AG20443 (cell line): ENCODE data around the gene DHX57.
"Not testable (repeated sequence)": the region's sequence is repeated elsewhere in the genome, so short reads cannot be mapped to it uniquely, and the experiment has no call there.

Source experiments
- DNase-seq: peaks from one replicate; pipeline ENCODE4 v3.0.0; 2012; ENCODE audit warnings: low spot score, mixed read lengths

The DHX57 gene

DNA sequence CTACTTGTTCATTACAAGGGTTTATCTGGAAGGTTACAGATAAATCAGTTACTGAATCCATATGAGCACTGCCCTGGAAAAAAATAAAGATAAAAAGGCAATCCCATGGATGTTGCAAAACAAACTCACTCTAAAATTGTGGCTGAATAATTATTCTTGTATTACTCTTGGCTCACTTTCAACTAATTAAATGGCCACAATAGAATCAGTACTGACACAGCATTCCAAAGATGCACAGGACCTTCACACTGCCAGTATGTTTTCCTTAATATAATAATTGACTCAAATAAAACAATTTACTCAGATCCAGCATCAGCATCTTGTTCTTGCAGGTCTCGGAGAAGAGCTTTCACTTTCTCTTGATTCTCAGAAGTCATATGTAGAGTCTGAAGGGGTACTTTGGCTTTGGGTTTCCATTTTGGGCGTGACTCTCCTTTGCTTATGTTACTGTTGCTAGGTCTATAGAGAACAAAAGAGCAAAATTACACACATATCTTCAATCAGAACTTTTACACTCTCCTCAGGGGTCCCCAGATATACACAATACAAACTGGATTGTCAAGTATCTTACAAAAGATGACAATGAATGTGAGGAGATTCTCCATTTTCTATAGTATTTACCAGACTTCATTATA, 12.6 kb downstream of the DHX57 start:
- no peak for DNase-seq

DNA sequence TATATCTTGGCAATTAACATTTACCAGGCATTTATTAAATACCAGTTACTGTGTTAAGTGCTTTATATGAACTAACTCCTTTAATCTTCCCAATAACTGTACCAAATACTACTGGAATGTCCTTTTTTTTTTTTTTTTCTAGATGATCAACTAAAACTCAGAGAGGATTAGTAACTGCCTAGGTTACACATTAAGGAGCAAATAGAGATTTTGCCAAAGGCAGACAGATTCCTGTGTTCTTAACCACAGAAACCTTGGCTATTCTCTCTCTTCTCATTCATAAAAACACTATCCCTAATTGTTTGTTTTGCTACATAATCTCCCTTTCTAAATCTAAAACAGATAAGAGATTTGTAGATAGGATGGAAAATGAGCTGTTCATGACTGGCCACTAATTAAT, 13.3 kb downstream of the DHX57 start:
- DNase-seq = no peak

DNA sequence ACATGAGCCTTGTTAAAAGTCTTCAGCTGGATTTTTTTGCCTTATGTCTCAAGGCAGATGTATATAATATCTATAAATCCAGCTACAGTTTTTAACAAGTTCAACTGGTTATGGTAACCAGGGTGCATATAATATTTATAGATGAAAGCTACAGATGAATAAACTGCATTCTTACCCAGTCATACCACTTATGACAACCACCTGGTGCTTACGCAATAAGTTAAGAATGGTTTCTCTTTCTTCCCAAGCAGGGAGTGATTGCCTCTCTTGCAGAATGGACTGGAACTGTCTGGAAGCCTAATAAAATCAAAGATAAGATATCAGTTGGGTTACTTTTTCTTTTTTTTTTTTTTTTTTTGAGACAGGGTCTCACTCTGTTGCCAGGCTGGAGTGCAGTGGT, 19.6 kb downstream of the DHX57 start:
- peak; percentile 18 for DNase-seq

DNA sequence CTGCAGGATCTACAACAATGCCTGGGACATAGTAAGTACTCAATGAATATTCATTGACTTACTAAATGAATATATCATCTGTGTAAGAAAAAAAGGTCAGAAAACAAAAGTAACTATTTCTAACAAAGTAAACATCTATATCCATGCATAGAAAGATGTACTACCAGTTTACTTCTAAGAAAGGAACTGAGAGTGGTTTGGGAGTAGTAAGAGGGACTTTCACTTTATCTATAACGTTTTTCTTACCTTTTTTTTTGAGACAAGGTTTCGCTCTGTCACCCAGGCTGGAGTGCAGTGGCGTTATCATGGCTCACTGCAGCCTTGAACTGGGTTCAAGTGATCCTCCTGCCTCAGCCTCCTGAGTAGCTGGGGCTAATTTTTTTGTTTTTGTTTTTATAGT, 25.7 kb downstream of the DHX57 start:
- no peak for DNase-seq

DNA sequence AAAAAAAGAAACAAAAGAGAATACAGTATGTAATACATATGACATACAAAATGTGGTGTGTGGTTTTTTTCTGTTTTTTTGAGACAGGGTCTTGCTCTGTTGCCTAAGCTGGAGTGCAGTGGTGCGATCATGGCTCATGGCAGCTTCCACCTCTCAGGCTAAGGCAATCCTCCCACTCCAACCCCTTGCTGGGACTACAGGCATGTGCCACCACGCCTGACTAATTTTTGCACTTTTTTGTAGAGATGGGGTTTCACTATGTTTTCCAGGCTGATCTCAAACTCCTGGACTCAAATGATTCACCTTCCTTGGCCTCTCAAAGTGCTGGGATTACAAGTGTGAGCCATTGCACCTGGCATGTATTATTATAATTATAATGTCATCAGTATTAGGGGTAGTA, 38.9 kb downstream of the DHX57 start:
- no peak for DNase-seq

DNA sequence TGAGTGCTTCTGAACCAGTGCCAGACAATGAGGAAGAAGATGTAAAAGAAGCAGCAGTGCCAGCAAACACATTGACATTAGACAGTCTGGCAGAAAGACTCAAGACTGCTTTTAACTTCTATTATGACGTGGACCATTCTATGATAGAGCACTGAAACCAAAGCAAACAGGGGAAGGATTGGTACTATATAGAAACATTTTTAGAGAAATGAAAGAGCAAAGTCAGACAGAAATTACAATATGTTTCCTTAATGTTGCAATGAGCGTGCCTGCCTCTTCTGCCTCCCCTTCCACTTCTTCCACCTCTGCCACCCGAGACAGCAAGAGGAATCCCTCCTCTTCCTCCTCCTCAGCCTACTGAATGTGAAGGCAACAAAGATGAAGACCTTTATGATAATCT, 39.7 kb downstream of the DHX57 start:
- no peak for DNase-seq

DNA sequence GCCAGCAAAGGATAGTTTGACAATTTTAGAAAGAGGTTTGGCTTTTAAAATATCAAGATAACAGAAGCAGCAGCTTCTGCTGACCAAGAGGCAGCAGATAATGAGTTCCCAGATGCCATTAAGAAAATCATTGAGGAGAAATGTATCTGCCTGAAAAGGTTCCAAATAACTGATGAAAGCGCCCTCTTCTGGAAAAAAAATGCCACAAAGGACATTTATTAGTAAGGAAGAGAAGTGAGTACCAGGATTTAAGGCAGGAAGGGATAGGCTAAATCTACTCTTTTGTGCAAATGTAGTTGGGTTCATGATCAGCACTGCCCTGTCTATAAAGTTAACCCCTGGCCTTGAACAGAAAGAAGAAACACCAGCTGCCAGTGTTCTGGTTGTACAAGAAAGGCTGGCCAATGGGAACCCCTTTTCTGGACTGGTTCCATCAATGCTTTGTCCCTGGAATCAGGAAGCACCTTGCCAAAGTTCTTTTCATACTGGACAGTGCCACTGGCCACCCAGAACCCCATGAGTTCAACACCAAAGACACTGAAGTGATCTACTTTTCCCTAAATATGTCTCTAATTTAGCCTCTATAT, 40.6 kb downstream of the DHX57 start:
- no peak for DNase-seq

DNA sequence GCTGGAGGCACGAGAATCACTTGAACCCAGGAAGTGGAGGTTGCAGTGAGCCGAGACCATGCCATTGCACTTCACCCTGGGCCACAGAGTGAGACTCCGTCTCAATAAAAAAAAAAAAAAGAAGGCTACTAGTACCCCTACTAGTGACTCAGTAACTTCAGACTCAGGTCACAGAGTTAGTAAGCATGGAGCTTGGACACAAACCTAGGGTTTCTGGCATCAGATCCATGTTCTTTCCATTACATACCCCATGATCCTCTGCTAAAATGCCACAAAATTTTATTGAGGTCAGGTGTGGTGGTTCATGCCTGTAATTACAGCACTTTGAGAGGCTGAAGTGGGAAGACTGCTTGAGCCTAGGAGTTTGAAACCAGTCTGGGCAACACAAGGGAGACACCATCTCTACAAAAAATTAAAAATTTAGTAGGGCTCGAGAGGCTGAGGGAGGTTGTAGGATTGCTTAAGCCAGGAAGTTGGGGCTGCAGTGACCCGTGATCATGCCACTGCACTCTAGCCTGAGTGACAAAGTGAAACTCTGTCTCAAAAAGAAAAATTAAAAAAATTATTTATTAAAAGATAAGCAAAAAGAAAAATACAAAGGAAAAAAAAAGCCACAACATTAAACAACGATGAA, 45.1 kb downstream of the DHX57 start:
- DNase-seq = no peak

DNA sequence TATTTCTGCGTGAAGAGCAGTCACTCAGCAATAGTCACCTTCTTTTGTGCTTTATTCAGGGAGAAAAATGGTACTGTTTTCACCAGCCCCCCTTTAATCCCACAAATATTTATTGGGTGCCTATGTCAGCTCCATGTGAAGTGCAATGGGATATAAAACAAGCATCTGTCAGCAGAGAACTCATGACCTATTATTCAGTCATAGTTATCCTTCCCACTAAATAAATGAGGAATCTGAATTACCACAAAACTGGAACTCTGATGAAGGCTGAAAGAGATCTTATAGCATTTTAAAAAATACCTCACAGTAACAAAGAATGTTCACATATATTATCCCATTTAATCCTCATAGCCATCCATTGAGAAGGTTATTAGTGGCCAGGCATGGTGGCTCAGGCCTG, 45.8 kb downstream of the DHX57 start:
- no peak for DNase-seq

DNA sequence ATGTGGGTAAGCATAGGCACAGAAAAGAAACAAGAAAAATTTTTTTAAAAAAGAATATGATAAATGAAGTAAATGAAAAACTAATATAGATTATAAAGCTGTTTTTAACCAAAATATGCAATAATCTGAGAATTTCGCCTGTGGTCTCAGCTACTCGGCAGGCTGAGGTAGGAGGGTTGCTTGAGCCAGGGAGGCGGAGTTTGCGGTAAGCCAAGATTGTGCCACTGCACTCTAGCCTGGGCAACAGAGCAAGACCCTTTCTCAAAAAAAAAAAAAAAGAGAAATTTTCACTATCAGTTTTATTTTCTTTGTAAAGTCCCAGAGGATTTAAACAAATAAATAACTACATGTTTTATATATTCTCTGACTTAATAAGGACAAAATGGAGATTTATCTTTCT, 47.3 kb downstream of the DHX57 start:
- DNase-seq = no peak

DNA sequence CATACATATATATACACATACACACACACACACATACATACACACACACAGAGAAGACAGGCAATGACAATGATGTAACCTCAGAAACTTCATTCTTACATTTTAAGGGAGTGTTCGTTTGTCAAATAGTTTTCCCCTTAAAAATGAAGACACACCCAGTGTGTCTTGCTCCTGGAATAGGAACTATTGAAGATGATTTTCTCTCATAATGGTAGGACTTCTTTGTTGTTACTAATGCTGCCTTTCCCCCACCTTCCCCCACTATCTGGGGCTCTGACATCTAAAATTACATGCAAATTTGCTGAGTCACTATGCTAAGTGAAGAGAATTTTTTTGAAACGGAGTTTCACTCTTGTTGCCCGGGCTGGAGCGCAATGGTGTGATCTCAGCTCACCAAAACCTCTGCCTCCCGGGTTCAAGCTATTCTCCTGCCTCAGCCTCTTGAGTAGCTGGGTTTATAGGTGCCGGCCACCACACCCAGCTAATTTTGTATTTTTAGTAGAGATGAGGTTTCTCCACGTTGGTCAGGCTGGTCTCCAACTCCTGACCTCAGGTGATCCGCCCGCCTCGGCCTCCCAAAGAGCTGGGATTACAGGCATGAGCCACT, 48.1 kb downstream of the DHX57 start:
- DNase-seq = peak; percentile 73

DNA sequence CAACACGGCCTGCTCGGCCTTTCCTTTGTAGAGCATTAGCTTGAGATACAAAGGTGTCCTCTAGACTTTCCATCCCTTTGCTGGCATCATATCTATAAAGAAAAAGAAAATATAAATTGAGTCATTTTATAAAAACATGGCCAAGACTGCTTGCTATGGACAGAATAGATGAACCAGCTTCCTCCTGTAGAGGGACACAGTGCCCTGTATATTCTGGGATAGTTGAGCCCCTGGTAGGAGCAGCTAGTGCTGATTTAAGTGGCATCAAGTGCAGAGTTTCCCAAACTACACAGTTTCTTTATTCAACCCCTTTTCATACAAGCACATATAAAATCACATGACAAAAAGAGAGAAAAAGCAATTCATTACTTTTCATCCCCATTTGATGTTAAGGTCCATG, 49.8 kb downstream of the DHX57 start:
- no peak for DNase-seq

DNA sequence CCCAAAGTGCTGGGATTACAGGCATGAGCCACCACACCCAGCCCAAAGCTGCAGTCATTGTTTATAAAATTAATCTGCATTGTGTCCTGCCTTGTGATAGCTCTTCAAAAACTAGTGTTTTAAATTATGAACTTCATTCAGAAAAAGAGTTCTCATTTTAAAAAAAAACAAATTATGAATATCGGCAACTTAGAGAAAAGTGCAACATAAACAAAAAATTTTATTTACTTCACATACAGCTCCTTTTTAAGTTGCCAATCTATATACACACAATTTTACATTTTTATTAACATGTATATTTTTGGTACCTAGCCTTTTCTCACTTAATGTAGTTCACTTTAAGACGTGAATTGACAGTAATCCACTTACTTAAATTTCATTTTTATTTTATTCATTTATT, 50.8 kb downstream of the DHX57 start:
- no peak for DNase-seq

DNA sequence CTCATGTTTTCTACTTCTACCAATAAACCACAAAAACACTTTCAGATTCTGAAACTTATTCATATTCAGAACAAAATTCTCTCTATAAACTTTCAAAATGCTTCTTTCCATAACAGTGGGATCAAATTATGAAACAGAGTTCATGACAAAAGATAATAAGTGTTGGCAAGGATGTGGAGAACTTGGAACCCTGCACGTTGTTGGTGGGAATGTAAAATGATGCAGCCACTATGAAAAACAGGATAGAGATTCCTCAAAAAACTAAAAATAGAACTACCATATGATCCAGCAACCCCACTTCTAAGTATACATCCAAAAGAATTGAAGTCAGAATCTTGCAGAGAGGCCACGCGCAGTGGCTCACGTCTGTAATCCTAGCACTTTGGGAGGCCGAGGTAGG, 52.3 kb downstream of the DHX57 start:
- DNase-seq = no peak

DNA sequence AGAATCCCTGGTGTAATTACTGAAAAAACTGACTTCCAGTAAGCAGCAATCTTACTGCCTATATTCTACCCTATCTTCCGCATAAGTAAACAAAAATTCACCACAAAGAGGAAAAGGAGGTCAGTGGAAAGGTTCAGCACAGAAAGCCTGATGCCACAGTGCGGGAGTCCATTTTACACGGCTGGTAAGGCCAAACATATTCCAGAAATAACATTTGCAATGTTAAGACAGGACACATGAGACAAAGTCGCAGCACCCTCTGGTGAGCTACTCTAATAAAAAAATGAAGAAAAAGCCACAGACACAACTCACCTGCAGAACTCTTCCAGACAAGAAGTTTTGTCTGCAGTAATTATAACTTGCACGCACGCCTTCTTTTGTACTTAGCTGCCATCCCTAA, 57.2 kb downstream of the DHX57 start:
- DNase-seq = no peak

DNA sequence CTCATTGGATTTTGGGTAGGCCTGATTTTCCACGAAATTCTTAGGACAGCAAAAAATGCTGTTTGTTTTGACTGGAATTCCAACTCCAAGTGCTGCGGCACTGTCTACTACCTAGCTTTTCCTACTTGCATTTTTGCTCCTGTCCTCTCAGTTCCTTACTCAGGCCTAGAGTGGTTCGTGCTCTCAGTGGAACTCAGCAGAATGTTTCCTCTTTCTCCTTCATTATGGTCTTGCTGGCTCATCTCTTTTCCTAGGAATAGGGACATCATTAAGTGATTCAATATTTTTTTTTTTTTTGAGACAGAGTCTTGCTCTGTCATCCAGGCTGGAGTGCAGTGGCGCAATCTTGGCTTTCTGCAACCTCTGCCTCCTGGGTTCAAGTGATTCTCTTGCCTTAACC, 59.8 kb downstream of the DHX57 start:
- no peak for DNase-seq

DNA sequence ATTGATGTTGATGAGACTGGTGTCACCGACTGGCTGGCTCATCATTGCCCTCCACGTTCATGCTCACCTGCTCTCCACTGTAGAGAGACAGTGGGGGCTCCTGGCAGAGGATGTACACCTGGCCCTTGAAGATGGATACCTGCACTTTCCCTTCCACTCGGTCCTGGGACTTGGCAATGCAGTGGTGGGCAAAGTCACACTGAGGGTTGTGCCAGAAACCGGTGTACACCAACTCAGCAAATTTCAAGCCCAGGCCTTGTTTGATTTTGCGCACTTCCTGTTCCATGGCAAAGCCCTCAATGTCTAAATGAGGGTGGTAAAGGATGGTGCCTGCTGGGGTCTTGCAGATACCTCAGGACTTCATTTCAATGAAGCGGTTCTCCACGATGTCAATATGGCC, 65.2 kb downstream of the DHX57 start:
- DNase-seq = no peak

DNA sequence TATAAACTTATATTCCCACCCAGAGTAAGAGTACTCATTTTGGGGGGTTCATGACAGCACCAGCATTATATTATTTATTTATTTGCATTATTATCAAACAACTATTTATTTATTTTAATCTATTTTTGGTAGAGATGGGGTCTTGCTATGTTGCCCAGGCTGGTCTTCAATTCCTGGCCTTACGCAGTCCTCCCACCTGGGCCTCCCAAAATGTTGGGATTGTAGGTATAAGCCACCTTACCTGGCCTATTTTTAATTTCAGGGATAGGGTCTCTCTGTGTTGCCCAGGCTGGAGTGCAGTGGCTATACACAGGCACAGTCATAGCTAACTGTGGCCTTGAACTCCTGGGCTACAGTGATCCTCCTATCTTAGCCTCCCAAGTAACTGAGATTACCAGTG, 67.1 kb downstream of the DHX57 start:
- DNase-seq = no peak

DNA sequence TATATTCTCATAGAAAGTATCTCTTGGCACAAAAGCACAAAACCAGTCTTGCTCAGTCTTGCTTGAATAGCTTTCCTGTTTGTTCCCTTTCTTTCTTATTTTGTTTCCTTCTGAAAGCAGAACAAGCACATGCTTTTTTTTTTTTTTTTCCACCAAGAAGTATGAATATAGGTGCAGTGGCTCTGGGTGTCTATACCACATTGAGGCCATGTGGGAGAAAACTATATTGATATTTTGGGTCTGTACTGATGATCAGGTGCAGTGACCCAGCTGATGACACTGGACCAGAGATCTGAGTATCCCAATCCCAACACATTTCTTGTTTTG, 69.0 kb downstream of the DHX57 start:
- DNase-seq = no peak

DNA sequence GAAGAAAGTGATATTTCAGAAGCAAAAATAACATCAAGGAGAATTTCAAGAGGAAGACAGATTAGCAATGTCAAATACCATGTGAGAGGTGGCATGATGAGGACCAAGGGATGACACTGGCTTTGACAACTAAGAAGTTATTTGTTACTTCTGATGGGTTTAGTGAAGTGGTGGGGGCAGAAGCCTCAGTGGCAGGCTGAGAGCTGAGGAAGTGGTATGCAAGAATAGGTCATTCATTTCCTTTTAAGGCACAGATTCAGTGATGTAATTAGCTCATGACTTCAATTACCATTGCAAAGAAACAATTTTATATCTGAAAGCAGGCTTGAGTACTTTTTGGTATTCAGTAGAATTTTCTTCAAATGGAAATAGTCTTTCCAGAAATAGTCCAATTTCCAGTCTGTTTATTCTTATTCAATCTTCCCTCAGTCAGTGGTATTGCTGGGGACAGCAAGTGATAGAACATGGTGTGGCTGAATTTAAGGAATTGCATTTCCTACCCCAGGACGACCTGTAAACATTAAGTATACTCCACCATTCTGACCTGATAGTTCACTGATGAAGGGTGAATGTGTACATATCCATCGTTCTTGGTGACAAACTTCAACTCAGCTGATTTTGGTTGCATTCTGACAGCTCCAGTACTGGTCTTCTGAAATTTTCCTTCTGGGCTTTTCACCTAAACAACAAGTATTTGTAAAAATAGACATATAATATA, 69.6 kb downstream of the DHX57 start:
- DNase-seq = no peak

DNA sequence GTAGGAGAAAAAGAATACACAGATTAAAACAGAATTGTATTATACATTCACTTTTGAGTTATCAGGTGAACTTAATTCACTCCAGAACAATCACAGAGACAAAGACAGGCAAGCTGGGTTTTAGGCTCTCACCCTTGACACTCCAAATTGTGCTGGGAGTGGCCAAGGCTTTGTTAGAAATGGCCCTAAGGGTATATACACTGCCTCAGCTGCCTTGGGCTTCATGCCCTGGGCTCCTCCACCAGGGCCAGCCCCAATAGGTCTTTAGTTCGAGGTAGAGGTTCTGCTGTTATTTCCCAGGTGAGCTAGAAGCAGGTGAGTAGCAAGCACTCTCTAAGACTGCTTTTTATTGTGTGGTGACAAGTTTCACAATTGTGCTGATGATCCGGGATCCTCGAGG, 77.8 kb downstream of the DHX57 start:
- no peak for DNase-seq

DNA sequence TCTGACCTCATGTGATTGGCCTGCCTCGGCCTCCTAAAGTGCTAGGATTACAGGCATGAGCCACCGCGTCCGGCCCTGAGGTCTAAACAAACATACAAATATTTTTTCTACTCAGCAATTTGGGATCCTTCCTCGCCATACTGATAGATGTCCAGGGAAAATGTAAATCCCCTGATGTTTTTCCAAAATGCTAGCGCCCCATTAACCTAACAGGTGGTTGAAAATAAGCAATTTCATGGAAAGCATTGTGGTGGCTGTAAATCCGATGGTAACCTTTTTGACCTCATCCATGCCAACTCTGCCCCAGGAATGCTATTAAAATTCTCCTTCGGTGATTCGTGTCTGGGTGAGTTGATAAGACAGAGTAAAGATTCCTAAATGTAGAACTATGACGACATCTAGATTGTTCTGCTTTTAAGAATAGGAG, 78.5 kb downstream of the DHX57 start:
- DNase-seq = no peak

DNA sequence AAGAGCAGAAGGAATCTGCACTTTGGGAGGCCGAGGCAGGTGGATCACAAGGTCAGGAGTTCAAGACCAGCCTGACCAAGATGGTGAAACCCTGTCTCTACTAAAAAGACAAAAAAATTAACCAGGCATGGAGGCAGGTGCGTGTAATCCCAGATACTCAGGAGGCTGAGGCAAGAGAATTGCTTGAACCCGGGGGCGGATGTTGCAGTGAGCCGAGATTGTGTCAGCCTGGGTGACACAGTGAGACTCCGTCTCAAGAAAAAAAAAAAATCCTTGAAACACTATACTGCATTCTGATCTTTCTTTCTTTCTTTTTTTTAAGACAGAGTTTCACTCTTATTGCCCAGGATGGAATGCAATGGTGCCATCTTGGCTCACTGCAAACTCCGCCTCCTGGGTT, 80.7 kb downstream of the DHX57 start:
- DNase-seq = not testable (repeated sequence)
